Activated T-cell treated with anti-CD3 and anti-CD28 coated beads for 4 hours (primary cell): ENCODE measurements around the gene NUDT5.
"Not testable (repeated sequence)": the region's sequence is repeated elsewhere in the genome, so short reads cannot be mapped to it uniquely, and the experiment has no call there.

Experiments
- DNase-seq: peaks from one replicate; pipeline ENCODE4 v3.0.0-alpha.2; 2020

The NUDT5 gene

DNA sequence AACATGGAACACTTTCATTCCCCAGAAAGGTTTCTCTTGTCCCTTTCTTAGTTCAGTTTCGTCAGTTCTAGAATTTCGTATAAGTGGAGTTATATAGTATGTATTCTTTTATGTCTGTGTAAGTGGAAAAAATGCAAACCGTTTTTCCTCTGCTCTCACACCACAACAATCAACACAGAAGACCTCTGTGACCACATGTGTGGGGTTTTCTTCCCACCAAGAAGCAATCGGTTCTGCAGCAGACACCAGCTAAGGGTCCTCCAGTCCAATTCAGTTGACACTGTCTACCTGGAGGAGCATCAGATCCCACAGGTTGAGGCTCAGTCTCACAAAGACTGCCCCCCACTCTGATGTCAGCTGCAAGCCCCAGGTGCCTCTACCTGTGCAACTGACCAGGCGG lies 6.5 kb upstream of the NUDT5 start:
- no peak for DNase-seq

DNA sequence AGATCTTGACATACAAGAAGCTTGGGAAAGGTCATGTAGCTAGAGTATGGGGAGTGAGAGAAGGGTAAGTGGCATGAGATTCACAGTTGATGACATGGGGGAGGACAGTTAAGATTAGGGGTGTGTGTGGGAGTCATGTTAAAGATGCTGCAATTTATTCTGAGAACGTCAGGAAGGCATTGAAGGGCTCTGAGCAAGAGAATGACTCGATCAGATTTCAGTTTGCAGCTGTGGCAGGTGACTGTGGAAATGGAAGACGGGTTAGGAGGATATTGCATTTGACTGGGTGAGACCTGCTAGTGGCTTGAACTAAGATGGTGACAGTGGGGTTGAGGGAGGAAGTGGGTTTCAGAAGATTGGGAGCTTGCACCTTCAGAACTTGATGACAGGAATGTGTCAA lies 5.9 kb upstream of the NUDT5 start:
- no peak for DNase-seq

DNA sequence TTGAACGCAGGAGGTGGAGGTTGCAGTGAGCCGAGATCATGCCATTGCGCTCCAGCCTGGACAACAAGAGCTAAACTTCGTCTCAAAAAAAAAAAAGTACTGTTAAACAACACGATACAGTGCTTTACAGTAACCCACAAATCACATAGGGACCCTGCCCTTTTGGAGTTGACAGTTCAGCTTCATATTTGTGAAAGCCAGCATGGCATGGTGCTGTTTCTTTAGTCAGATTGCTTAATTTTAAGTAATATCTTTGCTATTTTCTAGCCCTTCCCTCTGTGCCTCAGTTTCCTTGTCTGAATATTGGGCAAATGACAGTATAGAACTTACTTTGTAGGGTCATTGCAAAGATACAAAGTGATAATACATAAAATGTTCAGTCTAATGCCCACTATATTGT lies 5.2 kb upstream of the NUDT5 start:
- no peak for DNase-seq

DNA sequence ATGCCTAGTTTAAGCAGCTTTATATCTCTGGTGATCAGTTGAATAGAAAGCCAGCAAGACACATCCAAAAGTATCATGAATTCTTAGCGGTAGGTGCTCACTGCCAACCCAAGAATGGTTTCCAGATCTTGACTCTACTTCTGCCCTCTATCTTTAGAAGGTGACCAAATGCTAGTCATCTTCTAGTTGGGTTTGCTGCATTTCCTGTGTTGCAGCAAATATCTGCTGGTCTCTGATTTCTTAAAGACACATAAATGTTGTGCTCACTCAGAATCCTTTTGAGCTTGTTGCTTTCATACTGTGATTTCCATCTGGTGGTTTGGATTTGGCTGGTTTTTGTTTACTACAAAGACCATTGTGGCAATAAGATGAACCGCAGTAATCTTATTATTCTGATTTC lies 2.5 kb upstream of the NUDT5 start:
- no peak for DNase-seq

DNA sequence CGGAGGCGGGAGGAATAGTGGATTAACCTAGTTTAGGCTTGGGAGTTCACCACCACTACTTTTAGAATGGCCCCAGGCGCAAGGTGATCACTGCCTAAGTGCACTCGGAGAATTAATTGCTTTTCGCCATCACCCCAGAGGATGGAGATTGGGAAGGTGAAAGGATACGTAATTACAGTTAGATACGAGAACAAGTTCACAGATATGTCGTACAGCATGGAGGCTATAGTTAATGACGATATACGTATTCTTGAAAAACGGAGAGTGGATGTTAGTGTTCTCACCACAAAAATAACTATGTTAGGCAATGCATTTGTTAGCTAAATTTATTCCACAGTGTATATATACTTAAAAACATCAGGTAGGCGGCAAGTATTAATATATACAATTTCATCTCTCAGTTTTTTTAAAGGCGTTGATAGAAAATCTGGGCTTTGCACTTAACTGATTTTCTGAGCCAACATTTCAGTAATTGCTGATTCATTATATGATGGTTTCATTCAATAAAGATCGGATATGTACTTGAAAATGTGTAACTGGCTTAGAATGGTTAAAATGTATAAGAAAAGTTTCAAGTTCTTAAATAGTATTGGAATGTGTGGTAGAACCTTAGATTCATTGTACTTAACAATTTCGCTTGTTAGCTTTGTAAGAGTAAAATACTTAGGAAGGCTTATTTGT lies 980 bp upstream of the NUDT5 start:
- no peak for DNase-seq

DNA sequence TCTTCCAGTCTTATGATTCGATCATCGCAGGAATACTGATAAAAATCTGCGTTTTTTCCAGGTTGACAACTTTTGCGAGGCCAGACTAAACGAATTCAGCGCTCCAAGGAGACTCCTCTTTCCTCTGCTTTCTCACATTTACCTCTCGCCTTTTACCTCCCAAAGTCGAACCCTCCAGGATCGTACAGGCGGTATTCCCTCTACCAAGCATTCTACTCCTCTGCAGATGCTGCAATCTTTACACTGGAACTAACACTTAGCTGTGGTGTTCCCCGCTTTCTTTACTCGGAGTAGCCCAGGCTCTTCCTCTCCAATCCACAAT lies 449 bp downstream of the NUDT5 start:
- no peak for DNase-seq

DNA sequence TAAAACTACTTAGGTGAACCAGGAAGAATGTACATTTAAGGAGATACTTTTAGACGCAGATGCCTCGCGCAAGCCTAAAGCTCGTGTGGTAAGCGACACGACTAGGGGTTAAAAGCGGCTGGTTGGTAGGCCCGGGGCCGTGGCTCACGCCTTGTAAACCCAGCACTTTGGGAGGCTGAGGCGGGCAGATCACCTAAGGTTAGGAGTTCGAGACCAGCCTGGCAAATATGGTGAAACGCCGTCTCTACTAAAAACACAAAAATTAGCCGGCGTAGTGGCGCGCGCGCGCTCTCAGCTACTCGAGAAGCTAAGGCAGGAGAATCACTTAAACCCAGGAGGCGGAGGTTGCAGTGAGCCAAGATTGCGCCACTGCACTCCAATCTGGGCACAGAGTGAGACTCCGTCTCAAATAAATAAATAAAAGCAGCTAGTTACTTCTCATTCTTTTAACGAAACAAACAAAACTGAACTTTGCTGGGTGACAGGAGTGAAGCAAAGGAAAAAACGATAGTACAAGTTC lies 879 bp downstream of the NUDT5 start:
- peak; percentile 21 for DNase-seq

DNA sequence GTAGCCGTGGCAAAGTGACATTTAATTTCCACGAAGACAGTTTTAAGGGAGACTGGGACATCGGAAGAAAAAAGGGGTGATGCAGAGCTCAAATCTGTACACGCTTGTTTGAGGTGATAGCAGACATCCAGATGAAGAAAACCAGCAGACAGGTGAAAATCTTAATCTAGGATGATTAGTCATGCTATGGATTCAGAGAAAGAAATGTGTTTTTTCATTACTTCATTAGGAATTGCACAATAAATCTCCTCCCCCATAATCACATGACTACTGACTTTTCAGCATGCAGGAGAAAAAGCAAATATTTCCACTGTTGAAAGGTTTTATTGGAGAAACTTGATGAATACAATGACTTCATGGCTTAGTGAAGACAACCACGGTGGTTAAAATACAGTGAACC lies 2.5 kb downstream of the NUDT5 start:
- no peak for DNase-seq

DNA sequence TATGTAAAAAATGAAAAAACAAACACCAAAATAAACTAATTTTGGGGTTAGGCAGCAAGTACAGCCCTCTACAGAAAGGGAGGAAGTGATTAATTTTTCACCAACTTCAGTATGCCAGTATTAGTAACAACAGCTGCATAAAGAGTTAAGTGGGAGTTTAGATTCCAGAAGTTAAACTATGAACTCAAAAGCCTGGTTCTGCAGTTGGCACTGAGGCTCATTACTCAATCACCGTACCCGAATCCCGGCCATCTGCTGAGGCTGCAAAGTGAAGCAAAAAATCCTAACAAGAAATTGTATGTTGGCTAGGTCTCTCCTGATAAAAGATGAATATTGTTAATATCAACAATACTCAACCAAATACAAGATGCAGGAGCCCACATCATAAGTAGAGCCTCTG lies 4.0 kb downstream of the NUDT5 start:
- DNase-seq: no peak

DNA sequence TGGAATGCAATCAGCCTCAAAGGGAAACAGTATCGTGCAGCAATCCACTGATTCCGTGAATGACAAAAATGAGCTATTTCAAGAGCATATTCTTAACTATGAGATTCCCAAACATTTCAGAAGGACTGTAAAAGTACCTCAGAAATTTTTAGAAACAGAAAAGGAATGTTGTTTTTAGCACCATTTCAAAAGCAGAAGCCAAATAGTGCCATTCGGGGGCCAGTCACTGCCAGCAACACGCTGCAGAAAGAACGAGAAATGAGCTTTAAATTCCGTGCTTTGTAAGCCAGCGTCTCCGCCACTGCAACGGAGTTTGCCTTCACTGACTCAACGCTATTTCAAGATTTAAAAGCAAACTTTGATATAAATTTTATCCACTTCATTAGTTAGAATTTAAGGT lies 6.3 kb downstream of the NUDT5 start:
- DNase-seq: no peak

DNA sequence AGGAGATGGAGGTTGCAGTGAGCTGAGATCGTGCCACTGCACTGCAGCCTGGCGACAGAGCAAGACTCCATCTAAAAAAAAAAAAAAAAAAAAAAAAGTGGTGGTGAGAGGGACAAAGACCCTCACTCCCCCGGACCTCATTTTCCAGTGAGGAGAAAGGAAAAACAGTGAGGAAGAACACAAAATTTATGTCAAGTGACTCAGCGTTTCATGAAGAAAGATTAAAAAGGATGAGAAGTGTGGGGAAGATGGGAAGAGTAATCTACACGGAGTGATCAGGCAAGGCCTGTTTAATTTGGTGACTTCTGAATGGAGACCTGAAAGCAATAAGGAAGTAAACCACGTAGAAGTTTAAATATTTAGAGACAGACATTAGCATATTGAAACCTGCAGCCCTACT lies 7.0 kb downstream of the NUDT5 start:
- no peak for DNase-seq

DNA sequence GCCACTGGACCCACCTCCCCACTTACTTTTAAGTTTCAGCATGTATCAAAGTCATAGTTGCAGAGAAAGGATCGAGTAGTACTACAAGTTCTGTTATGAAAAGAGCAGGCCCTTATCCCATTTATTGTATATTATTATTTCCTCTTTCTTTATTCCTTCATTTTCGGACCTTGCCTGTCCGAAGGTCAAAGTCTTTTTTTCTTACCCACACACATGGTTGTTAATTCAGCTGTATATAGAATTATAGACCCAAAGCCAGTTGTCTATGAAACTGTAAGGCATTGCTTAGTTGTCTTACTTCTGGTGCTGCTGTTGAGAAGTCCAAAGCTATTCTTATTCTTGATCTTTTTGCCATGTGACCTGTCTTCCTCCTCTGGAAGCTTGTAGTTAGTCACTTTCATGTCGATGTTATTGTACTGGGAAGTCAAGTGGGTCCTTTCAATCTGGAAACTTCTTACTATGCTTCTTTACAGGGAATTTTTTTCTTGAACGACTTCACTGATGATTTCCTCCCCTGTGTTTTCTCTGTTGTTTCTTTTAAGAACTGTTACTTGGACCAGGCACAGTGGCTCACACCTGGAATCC lies 8.3 kb downstream of the NUDT5 start:
- DNase-seq: no peak

DNA sequence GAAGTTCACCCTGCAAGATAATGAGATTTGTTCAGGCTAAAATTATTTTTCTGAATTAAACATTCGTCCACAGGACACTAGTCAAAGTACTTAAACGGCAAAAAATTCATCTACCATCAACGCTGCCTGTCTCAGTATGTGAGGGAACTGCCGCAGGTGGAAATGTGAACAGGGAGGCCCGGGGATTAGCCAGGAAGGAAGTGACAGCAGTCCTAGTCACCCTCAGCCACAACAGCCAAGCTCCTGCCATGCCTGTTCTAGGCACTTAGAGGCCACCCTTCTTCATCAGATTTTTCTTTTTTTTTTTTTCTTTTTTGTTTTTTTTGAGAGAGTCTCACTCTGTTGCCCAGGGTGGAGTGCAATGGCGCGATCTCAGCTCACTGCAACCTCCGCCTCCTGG lies 9.4 kb downstream of the NUDT5 start:
- no peak for DNase-seq

DNA sequence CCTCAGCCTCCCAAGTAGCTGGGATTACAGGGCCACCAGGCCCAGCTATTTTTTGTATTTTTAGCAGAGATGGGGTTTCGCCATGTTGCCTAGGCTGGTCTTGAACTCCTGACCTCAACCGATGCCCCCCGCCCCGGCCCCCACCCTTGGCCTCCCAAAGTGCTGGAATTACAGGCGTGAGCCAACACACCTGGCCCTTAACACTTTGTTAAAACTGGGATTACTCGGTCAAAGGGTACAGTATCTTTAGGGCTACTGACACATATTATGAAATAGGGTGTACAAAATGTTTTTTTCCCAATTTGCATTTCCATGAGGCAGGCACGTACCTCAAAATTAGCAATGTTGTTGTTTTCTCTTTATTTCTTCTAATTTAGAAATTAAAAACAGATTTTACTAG lies 11.5 kb downstream of the NUDT5 start:
- DNase-seq: no peak

DNA sequence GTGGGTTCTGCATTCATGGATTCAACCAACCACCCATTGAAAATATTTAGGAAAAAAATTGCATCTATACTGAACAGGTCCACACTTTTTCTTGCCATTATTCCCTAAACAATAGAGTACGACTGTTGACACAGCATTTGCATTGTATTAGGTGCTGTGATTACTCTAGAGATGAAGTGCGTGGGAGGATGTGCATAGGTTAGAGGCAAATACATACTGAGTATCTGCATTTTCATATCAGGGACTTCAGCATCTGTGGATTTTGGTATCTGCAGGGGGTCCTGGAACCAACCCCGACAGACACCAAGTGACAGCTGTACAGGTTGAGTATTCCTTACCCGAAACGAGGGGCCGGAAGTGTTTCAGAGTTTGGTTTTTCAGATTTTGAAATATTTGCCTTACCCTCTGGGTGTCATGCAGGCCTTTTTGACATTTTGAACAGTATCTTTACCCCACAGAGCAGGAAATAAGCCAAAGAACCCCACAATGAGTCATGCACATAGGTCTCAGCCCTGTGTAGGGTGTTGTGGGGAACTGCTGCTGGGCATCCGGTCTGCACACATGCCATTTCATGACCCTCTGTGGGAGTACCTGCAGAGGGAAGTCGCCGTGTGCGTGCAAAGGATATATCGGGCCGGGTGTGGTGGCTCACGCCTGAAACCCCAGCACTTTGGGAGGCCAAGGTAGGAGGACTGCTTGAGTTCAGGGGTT lies 14.5 kb downstream of the NUDT5 start:
- peak; percentile 38 for DNase-seq

DNA sequence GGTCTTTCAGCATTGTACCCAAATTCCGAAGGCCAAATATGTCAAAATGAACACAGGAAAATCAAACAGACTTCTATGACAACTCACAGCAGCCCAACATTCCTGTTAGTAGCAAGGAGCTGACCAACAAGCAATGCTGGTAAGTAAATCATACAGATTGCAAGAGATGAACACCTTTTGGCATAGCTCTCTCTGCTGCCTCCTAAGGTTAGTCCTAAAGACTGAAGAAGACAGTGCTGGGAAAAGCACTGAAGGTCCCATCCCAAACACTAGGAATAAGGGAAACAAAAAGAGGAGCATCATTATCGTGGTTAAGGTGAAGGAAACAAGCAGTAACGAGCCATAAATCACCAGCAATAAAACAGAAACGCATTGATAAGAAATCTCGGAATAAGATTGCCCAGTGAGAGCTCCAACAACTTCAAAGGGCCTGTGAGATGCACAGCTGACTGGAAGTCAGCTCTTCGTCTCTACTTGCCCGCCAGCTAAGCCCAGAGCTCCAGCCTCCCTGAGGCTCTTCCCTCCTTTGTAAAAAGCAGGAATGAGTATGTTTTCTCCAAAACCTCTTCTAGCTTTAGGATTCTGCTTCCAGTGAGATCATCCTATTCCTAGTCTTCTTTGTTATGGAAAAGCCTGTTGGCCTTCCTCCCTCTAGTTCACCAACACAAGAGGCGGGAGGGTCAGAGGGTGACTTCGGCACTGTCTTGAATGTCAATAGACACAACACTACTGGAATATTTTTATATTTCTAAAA lies 15.3 kb downstream of the NUDT5 start:
- DNase-seq: no peak

DNA sequence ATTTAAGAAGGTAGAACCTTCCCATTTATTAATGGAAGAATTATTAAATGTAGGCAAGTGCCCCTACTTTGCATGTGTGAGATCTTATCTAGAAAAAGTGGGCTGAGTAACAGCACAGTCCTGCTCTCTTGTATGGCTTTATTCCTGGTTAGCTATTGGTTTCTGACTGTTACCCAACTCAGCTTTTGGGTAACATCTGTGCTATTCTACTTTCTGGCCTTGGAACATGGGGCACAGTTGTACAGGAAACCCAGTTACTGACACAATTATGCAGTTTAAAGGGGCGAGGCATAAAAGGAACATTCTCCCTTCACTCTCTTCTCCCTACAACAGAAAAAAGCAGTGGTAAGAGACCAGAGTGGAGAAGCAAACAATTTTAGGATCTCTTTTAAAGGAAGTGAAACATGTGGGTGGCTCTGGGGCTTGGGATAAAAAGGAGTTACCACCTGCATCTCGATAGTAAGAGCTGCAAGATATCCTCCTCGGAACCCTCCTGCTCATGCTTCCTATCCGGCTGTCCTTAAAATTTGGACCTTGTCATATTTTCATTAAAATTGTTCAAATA lies 16.0 kb downstream of the NUDT5 start:
- DNase-seq: no peak

DNA sequence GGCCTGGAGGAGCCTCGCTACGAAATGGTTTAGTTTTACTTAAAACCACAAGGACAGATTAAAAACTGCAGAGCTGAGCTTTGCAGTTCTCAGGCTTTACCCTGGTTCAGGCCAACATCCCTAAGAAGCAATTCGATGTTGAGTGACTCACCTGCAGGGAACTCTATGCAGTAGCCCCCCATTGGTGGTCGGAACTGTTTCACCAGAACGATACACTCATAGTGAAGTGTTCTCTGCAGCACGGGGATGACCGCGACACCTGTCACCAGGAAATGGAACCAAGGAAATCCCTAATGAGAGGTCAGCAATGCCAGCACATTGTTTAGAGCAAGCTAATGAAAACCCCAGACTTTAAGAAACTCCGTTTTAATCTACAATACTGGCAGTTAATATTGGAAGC lies 18.0 kb downstream of the NUDT5 start:
- no peak for DNase-seq

DNA sequence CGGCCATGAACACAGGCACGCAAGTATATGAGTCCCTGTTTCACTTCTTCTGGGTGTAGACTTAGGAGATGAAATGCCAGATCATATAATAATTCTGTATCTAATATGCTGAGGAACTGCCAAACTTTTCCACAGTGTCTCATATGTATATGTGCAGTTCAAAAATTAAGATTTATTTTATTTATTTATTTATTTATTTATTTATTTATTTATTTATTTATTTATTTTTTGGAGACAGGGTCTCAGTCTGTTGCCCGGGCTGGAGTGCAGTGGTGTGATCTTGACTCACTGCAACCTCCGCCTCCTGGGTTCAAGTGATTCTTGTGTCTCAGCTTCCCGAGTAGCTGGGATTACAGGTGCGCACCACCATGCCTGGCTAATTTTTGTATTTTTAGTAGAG lies 24.2 kb downstream of the NUDT5 start:
- DNase-seq: not testable (repeated sequence)

DNA sequence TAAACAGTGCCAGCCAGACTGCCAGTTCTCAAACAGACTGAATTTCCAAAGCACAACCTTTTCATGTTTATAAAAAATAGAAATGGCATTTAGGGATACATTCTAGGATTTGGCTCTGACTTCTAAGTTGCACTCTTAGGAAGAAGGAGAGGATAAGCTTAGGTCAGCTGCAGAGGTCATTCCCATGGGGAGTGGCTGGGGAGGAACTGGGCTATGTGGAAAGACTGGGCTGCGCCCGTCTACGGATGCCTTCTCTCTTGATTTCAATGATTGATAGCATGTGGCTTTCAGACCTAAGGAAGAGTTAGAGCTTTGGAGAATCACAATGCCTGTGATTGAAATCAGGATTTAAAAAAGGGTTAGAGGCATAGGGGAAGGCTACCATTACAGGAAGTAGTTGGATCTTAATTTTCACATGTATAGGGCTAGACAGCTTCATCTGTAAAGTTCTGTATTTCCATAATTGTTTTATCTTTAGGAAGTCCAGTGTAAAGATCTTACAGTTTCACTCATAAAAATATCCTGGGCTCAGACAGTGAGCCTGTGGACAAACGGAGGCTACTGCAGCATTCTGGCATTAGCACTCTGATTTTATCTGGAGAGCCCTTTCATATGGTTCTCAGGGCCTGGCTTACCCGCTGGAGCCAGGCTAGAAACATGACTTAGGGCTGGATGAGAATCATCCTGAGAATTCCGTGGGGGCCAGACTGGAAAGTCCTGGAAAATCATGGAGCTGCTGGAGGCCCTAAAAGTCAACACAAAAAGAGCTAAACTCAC lies 29.5 kb downstream of the NUDT5 start:
- no peak for DNase-seq

DNA sequence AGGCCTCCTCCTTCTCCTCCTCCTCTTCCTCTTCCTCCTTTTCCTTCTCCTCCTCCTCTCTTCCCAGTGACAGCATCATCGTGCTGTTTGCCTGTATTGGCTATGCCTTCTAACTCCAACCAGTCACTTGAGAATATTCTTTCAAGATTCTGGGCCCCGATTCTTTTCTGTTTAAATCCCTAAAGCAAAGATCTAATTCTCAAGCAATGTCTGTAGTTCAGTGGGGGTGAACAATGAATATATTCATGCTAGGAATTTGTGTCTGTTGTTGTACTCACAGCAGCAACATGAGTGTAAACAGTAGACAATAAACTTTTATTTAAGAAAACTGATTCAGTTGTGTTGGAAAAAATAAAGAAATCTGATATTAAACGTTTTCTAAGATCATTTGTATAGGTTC lies 30.7 kb downstream of the NUDT5 start:
- DNase-seq: no peak

DNA sequence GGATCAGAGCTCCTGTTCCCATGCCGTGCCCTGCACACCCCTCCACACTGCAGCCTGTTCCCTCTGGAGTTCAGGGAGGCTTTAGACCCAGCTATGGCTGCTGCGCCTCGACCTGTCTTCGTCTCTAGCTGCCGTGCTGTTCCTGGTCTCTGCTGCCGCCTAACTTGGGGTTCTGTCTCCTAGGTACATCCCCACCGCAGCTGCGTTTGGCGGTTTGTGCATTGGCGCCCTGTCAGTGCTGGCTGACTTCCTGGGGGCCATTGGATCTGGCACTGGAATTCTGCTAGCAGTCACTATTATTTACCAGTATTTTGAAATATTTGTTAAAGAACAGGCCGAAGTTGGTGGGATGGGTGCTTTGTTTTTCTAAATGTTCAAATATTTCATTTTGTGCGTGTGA lies 31.6 kb downstream of the NUDT5 start:
- DNase-seq: no peak

DNA sequence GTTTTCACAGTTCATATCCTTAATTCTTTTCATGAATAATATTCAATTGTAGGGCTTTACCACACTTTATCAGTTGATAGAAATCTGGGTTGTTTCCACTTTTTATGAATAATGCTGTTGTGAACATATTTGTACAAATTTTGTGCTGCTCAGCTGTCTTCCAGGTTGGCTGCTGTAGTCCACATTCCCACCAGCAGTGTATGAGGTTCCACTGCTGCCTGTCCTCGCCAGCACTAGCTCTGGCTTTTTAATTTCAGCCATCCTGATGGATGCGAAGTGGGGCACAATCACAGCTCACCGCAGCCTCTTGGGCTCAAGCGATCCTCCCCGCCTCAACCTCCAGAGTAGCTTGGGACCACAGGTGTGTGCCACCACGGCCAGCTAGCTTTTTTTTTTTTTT lies 32.8 kb downstream of the NUDT5 start:
- no peak for DNase-seq
